ENCODE results near the gene ADAM30.
"Not testable (repeated sequence)": the region's sequence is repeated elsewhere in the genome, so short reads cannot be mapped to it uniquely, and the experiment has no call there.

The ADAM30 gene

GRCh38 chr1:119873135-119874015, 22.9 kb downstream of the ADAM30 start:
- no peak for DNase-seq

GRCh38 chr1:119871881-119872280, 24.4 kb downstream of the ADAM30 start:
- DNase-seq = no peak

- DNase-seq = no peak
Measured at GRCh38 chr1:119870917-119871596, 25.3 kb downstream of the ADAM30 start.

- no peak for DNase-seq
Measured at GRCh38 chr1:119869995-119870394, 26.3 kb downstream of the ADAM30 start.

- DNase-seq = no peak
Measured at GRCh38 chr1:119868176-119868575, 28.1 kb downstream of the ADAM30 start.

GRCh38 chr1:119866451-119866850, 29.9 kb downstream of the ADAM30 start:
- DNase-seq = no peak

GRCh38 chr1:119865627-119866026, 30.7 kb downstream of the ADAM30 start:
- DNase-seq = no peak

- no peak for DNase-seq
Measured at GRCh38 chr1:119862276-119862675, 34.0 kb downstream of the ADAM30 start.

GRCh38 chr1:119861547-119861946, 34.8 kb downstream of the ADAM30 start:
- DNase-seq = no peak

- DNase-seq = no peak
Measured at GRCh38 chr1:119859647-119860046, 36.7 kb downstream of the ADAM30 start.

GRCh38 chr1:119858556-119859214, 37.6 kb downstream of the ADAM30 start:
- DNase-seq = not testable (repeated sequence)

- DNase-seq = no peak
Measured at GRCh38 chr1:119858126-119858525, 38.2 kb downstream of the ADAM30 start.

GRCh38 chr1:119853155-119853554, 43.2 kb downstream of the ADAM30 start:
- DNase-seq = no peak

- DNase-seq = not testable (repeated sequence)
Measured at GRCh38 chr1:119844206-119844605, 52.1 kb downstream of the ADAM30 start.

Data from NCI-H446 treated with DMSO at 0.1 percent for 48 hours (cell line).